Keratinocyte (primary cell): ENCODE measurements around the gene EEPD1.

Experiments
- EZH2 ChIP-seq: IDR thresholded peaks from one replicate; pipeline ENCODE4 v1.6.1; 2012; ENCODE audit warnings: inconsistent platforms, mild to moderate bottlenecking, low read length, moderate library complexity
- TF ChIP-seq, protein P1 (sequence below), 3 experiments: IDR thresholded peaks in 1 of 3; conservative IDR thresholded peaks in 1 of 3; optimal IDR thresholded peaks in 1 of 3; 2 replicates in 2 of 3; 3 replicates in 1 of 3; pipeline versions ENCODE3 to v1.5.1; 2011; ENCODE audit warnings: low read length in 3 of 3, mild to moderate bottlenecking in 3 of 3, moderate library complexity in 2 of 3, control low read depth in 1 of 3, inconsistent platforms in 1 of 3; ENCODE audit not compliant: insufficient read depth in 2 of 3; ENCODE audit errors: extremely low read depth in 1 of 3

DNA sequence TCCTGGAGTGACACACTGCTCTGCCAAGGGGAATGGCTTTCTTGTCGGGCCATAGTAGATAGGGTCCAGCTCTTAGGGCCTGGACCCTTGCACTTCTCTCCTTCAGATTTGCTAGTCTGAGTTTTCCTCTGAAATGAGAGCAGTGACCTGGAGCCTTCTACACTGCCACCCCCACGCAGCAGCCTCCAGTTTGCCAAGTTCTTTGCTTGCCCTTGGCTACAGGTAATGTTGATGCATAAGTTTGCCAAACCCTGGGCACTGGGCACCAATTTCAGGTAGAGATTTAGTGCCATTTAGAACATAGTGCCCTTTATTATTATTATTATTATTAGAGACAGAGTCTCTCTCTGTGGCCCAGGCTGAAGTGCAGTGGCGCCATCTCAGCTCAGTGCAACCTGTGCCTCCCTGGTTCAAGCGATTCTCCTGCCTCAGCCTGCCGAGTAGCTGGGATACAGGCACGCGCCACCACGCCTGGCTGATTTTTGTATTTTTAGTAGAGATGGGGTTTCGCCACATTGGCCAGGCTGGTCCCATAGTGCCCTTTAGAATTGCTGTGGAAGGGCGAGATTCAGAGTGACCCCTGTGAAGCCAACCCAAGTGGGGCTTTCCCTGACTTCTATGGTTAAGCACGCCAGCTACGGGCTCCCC lies 14.5 kb downstream of the EEPD1 start:
- TF ChIP-seq, protein P1, sequence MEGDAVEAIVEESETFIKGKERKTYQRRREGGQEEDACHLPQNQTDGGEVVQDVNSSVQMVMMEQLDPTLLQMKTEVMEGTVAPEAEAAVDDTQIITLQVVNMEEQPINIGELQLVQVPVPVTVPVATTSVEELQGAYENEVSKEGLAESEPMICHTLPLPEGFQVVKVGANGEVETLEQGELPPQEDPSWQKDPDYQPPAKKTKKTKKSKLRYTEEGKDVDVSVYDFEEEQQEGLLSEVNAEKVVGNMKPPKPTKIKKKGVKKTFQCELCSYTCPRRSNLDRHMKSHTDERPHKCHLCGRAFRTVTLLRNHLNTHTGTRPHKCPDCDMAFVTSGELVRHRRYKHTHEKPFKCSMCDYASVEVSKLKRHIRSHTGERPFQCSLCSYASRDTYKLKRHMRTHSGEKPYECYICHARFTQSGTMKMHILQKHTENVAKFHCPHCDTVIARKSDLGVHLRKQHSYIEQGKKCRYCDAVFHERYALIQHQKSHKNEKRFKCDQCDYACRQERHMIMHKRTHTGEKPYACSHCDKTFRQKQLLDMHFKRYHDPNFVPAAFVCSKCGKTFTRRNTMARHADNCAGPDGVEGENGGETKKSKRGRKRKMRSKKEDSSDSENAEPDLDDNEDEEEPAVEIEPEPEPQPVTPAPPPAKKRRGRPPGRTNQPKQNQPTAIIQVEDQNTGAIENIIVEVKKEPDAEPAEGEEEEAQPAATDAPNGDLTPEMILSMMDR (optimal IDR thresholded peaks at IDR 0.05 in 1 of 3, IDR thresholded peaks at IDR 0.05 in 1 of 3, conservative IDR thresholded peaks at IDR 0.05 in 1 of 3; ENCODE audit: extremely low read depth in 1 of 3, insufficient read depth in 2 of 3, low read length in 3 of 3) = no peak
- TF ChIP-seq EZH2 = no peak
